Progenitor cell of endocrine pancreas (in vitro differentiated cells): ENCODE measurements around the gene CEP43. TPM values are rescaled to one million over a fixed set of nuclear protein-coding genes. Genes with fewer than 3 reads are reported as not detected.

ENCODE experiments used
- DNase-seq: peaks from one replicate; pipeline ENCODE4 v3.0.0; 2021; ENCODE audit warnings: low spot score; ENCODE audit not compliant: unreplicated experiment
- H3K27ac Mint-ChIP-seq: 2 replicates; pipeline ENCODE4 v1.8.0; 2021; ENCODE audit warnings: mild to moderate bottlenecking, moderate library complexity, mixed read lengths
- H3K27me3 Mint-ChIP-seq: 2 replicates; pipeline ENCODE4 v1.8.0; 2021; ENCODE audit warnings: mixed read lengths
- H3K36me3 Mint-ChIP-seq: 2 replicates; pipeline ENCODE4 v1.8.0; 2022; ENCODE audit warnings: mixed read lengths; ENCODE audit not compliant: insufficient read depth
- H3K4me1 Mint-ChIP-seq: 2 replicates; pipeline ENCODE4 v1.8.0; 2021; ENCODE audit warnings: low read depth, mixed read lengths
- H3K4me3 Mint-ChIP-seq: 2 replicates; pipeline ENCODE4 v1.8.0; 2021; ENCODE audit warnings: low read depth, mild to moderate bottlenecking, moderate library complexity, mixed read lengths
- H3K9me3 Mint-ChIP-seq: 2 replicates; pipeline ENCODE4 v1.8.0; 2021; ENCODE audit warnings: low read depth, mixed read lengths
- microRNA-seq: library from miRNA; unstranded; fragments of <30 nt; microRNA quantifications from one replicate; pipeline ENCODE4 v1.1.0, GENCODE V29; 2020; ENCODE audit warnings: borderline number of aligned reads; ENCODE audit not compliant: unreplicated experiment
- total RNA-seq: library from RNA; stranded (reverse); gene quantifications from 2 replicates; pipeline ENCODE4 v1.2.1, GENCODE V29; 2021
- TF ChIP-seq, protein P1 (sequence below): fragments of 200-600 bp; sonication (generic); IDR thresholded peaks from one replicate; pipeline ENCODE4 v1.5.0; 2021; ENCODE audit warnings: antibody characterized with exemption, mild to moderate bottlenecking; ENCODE audit not compliant: unreplicated experiment

The CEP43 gene
- total RNA-seq, 1 donor from 2014 or later, result 47.1 TPM

DNA sequence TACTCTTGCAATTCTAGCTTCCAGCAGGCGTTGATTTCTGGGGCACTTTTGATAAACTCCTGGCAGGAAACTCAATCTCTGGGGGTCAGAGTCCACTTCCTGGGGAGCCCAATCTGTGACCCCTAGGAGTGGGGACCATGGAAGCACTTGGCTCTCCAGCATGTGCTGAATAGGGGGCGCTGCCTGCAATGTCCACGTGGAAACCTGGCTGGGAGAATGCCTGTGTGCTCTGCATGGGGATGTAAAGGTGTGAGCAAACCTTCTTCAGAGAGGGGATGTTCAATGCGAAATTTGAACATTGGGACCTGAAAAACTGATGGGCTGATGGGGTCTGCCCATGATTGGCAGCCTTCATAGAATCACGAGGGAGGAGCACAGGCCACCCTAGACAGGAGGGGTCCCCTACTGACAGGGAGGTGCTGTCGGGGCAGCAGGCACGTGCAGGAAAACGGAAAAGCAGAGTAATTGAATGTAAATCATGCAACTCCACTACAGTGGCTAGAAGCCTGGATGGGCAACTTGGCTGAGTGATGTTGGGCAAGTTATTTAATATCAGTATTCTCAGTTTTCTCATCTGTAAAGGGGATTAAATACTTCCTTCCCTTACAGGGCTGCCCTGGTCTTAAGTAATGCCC is 47.8 kb downstream of the CEP43 start:
- no peaks in the 10 kb centered on the region for H3K27me3 Mint-ChIP-seq
- peaks cover 4% of the 10 kb centered on the region for H3K36me3 Mint-ChIP-seq
- no peak overlapping the region for H3K4me3 Mint-ChIP-seq
- TF ChIP-seq, protein P1, sequence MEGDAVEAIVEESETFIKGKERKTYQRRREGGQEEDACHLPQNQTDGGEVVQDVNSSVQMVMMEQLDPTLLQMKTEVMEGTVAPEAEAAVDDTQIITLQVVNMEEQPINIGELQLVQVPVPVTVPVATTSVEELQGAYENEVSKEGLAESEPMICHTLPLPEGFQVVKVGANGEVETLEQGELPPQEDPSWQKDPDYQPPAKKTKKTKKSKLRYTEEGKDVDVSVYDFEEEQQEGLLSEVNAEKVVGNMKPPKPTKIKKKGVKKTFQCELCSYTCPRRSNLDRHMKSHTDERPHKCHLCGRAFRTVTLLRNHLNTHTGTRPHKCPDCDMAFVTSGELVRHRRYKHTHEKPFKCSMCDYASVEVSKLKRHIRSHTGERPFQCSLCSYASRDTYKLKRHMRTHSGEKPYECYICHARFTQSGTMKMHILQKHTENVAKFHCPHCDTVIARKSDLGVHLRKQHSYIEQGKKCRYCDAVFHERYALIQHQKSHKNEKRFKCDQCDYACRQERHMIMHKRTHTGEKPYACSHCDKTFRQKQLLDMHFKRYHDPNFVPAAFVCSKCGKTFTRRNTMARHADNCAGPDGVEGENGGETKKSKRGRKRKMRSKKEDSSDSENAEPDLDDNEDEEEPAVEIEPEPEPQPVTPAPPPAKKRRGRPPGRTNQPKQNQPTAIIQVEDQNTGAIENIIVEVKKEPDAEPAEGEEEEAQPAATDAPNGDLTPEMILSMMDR, result no peak
- no peak for DNase-seq
- H3K27ac Mint-ChIP-seq, result no peak overlapping the region
- H3K9me3 Mint-ChIP-seq, result no peaks in the 10 kb centered on the region
- peaks cover 2% of the 10 kb centered on the region for H3K4me1 Mint-ChIP-seq

DNA sequence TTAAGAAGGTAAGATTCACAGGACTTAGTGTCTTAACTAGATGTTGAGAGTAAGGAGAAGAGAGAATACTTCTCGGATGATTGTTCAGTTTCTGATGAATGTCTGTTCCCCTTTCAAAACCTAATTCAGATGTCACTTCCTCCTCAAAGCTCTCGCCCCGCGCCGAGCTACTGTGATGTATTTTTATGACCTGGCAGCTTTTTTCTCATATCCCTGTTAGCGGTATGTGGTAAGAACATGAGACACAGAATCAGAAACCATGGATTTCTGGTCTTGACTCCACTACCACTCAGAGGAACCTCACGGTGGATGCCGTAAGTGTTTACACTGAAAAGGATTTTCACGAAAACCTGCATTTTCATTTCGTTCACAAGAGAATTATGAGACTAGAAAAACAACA is 48.4 kb downstream of the CEP43 start:
- peaks cover 2% of the 10 kb centered on the region for H3K4me1 Mint-ChIP-seq
- no peak for DNase-seq
- no peaks in the 10 kb centered on the region for H3K27me3 Mint-ChIP-seq
- no peak overlapping the region for H3K4me3 Mint-ChIP-seq
- H3K36me3 Mint-ChIP-seq, result peaks cover 4% of the 10 kb centered on the region
- H3K9me3 Mint-ChIP-seq, result no peaks in the 10 kb centered on the region
- TF ChIP-seq, protein P1, result no peak
- H3K27ac Mint-ChIP-seq, result no peak overlapping the region

Small RNAs within 50 kb of the gene (microRNA-seq; reads per million reads assigned to microRNA genes)
- 5.4 reads per million for gene MIR3939

Other genes with a start within 250 kb of the CEP43 start
- 27.9 and 29.8 TPM in 2 replicates for gene RNASET2, start 42.8 kb upstream of the CEP43 start, total RNA-seq
- not detected in 2 replicates for gene CCR6, start 123.7 kb downstream of the CEP43 start, total RNA-seq
- not detected in 2 replicates for gene GPR31, start 158.6 kb downstream of the CEP43 start, total RNA-seq